A549 (cell line): ENCODE data around the gene TIMM50. TPM values are rescaled to one million over a fixed set of nuclear protein-coding genes. Genes with fewer than 3 reads are reported as not detected.

Experiments
- ATAC-seq, 2 experiments: fragments of 200-7000 bp in 1 of 2; fragments of >200 bp in 1 of 2; cut with Nextera tagmentation in 1 of 2; cut with Tn5 transposase in 1 of 2; 3 replicates each; pipeline versions ENCODE4 v1.8.0 to v1.9.1; 2018 to 2020; ENCODE audit warnings: mild to moderate bottlenecking in 1 of 2, moderate library complexity in 1 of 2
- CTCF ChIA-PET: fragments of 300-600 bp; sonication (Branson Sonifier 250); formaldehyde crosslinking; extraction: SDS; loops from one replicate; lab custom pipeline; 2021; ENCODE audit warnings: antibody characterized with exemption, inconsistent platforms; lab: Yijun Ruan, JAX
- POLR2A ChIA-PET: fragments of 350-600 bp; formaldehyde crosslinking; extraction: SDS; loops from one replicate; lab custom pipeline; 2021; ENCODE audit warnings: antibody characterized with exemption, inconsistent platforms; lab: Yijun Ruan, JAX
- DNase-seq, 2 experiments: peaks; one replicate each; pipeline versions ENCODE4 v3.0.0 to v3.0.0-alpha.2; 2011 to 2016; ENCODE audit warnings: low read depth in 1 of 2, low spot score in 1 of 2
- FAIRE-seq: peaks from 2 replicates; lab custom pipeline; 2011; peaks lifted over from hg19 to GRCh38; lab: Jason Lieb, UNC
- H3K27ac ChIP-seq, 2 experiments: fragments of >200 bp; sonication (Bioruptor Twin); formaldehyde crosslinking; 3 replicates each; pipeline ENCODE4 v1.5.1; 2016 to 2017
- H3K4me1 ChIP-seq: fragments of >200 bp; sonication (Bioruptor Twin); formaldehyde crosslinking; 3 replicates; pipeline ENCODE4 v1.6.1; 2016
- H3K4me2 ChIP-seq: fragments of >200 bp; sonication (Bioruptor Twin); formaldehyde crosslinking; 3 replicates; pipeline ENCODE4 v1.6.1; 2016
- H3K4me3 ChIP-seq: fragments of >200 bp; sonication (Bioruptor Twin); formaldehyde crosslinking; 3 replicates; pipeline ENCODE4 v1.5.1; 2016
- H3K9me3 ChIP-seq: fragments of >200 bp; sonication (Bioruptor Twin); formaldehyde crosslinking; 3 replicates; pipeline ENCODE4 v1.6.1; 2016
- BCL3 ChIP-seq: fragments of >200 bp; sonication (Bioruptor Twin); formaldehyde crosslinking; IDR thresholded peaks from 3 replicates; pipeline ENCODE4 v1.6.1; 2016
- CBX8 ChIP-seq: fragments of 200-600 bp; sonication (generic); IDR thresholded peaks from 2 replicates; pipeline ENCODE4 v1.6.1; 2016
- CEBPB ChIP-seq, 2 experiments: fragments of >200 bp in 1 of 2; sonication (Bioruptor Twin) in 1 of 2; formaldehyde crosslinking in 1 of 2; IDR thresholded peaks; 2 replicates each; pipeline ENCODE4 v1.6.1; 2012 to 2016
- CHD2 ChIP-seq: fragments of 150-350 bp; IDR thresholded peaks from 2 replicates; pipeline ENCODE4 v1.6.1; 2014; ENCODE audit warnings: low read length; ENCODE audit not compliant: partially characterized antibody
- E2F6 ChIP-seq: IDR thresholded peaks from 2 replicates; pipeline ENCODE4 v1.6.1; 2012; ENCODE audit warnings: low read depth, borderline replicate concordance
- EHF ChIP-seq: fragments of 250-450 bp; sonication (Bioruptor Pico); IDR thresholded peaks from 2 replicates; pipeline ENCODE4 v1.5.0; 2020; ENCODE audit warnings: mild to moderate bottlenecking
- EP300 ChIP-seq, 2 experiments: fragments of >200 bp; sonication (Bioruptor Twin); formaldehyde crosslinking; IDR thresholded peaks; 2 replicates in 1 of 2; 3 replicates in 1 of 2; pipeline ENCODE4 v1.6.1; 2016 to 2017
- ESRRA ChIP-seq: fragments of 150-350 bp; IDR thresholded peaks from 2 replicates; pipeline ENCODE4 v1.6.1; 2014; ENCODE audit warnings: mild to moderate bottlenecking, low read length, borderline replicate concordance
- FOSB ChIP-seq: fragments of 250-450 bp; sonication (Bioruptor Pico); IDR thresholded peaks from 2 replicates; pipeline ENCODE4 v1.5.0; 2020; ENCODE audit warnings: mild to moderate bottlenecking, moderate library complexity
- GATA3 ChIP-seq: IDR thresholded peaks from 2 replicates; pipeline ENCODE4 v1.6.1; 2012; ENCODE audit warnings: borderline replicate concordance
- HDAC2 ChIP-seq: fragments of 200-600 bp; sonication (generic); IDR thresholded peaks from 2 replicates; pipeline ENCODE4 v1.6.1; 2016
- HES2 ChIP-seq: fragments of >200 bp; sonication (Bioruptor Twin); formaldehyde crosslinking; IDR thresholded peaks from 2 replicates; pipeline ENCODE4 v1.6.1; 2016
- HMGXB4 ChIP-seq: fragments of 250-450 bp; sonication (Bioruptor Pico); IDR thresholded peaks from 2 replicates; pipeline ENCODE4 v1.5.0; 2021; ENCODE audit warnings: mild to moderate bottlenecking, moderate library complexity, borderline replicate concordance
- HOXB5 ChIP-seq: fragments of 250-450 bp; sonication (Bioruptor Pico); IDR thresholded peaks from 2 replicates; pipeline ENCODE4 v1.5.0; 2020; ENCODE audit warnings: mild to moderate bottlenecking, moderate library complexity
- JUN ChIP-seq, 2 experiments: fragments of >200 bp; sonication (Bioruptor Twin); formaldehyde crosslinking; IDR thresholded peaks; 2 replicates in 1 of 2; 3 replicates in 1 of 2; pipeline ENCODE4 v1.6.1; 2016 to 2017
- KDM5A ChIP-seq: fragments of 200-600 bp; sonication (generic); IDR thresholded peaks from 2 replicates; pipeline ENCODE4 v1.6.1; 2016; ENCODE audit warnings: antibody characterized with exemption, mild to moderate bottlenecking
- MAFK ChIP-seq: fragments of 450-650 bp; IDR thresholded peaks from 2 replicates; pipeline ENCODE4 v1.6.1; 2014; ENCODE audit not compliant: partially characterized antibody
- MAX ChIP-seq: IDR thresholded peaks from 2 replicates; pipeline ENCODE4 v1.6.1; 2012
- MAZ ChIP-seq: fragments of 150-350 bp; IDR thresholded peaks from 2 replicates; pipeline ENCODE4 v1.6.1; 2014; ENCODE audit warnings: antibody characterized with exemption, low read depth, low read length, borderline replicate concordance
- MYC ChIP-seq: IDR thresholded peaks from 2 replicates; pipeline ENCODE4 v1.6.1; 2012; ENCODE audit warnings: mild to moderate bottlenecking, inconsistent platforms, low read length, improper control_type of control experiment, borderline replicate concordance
- NR3C1 ChIP-seq: fragments of >200 bp; sonication (Bioruptor Twin); formaldehyde crosslinking; IDR thresholded peaks from 3 replicates; pipeline ENCODE4 v1.6.1; 2017
- PHF8 ChIP-seq: fragments of 200-600 bp; sonication (generic); IDR thresholded peaks from 2 replicates; pipeline ENCODE4 v1.6.1; 2016; ENCODE audit warnings: low read depth, mild to moderate bottlenecking, antibody characterized with exemption, moderate library complexity, borderline replicate concordance
- POLR2A ChIP-seq: IDR thresholded peaks from 2 replicates; pipeline ENCODE4 v1.6.1; 2012; ENCODE audit warnings: mild to moderate bottlenecking, low read length
- POLR2AphosphoS2 ChIP-seq: conservative IDR thresholded peaks from 2 replicates; pipeline ENCODE4 v1.6.1; 2012; ENCODE audit warnings: low read length, improper control_type of control experiment, inconsistent platforms
- RCOR1 ChIP-seq: fragments of 150-350 bp; IDR thresholded peaks from 2 replicates; pipeline ENCODE4 v1.6.1; 2014; ENCODE audit warnings: antibody characterized with exemption, low read length, low read depth
- REST ChIP-seq: fragments of 200-600 bp; sonication (generic); IDR thresholded peaks from 2 replicates; pipeline ENCODE4 v1.6.1; 2016; ENCODE audit warnings: antibody characterized with exemption, mild to moderate bottlenecking, moderate library complexity
- RFX5 ChIP-seq: fragments of 450-650 bp; IDR thresholded peaks from 2 replicates; pipeline ENCODE4 v1.7.1; 2014; ENCODE audit warnings: antibody characterized with exemption, mild to moderate bottlenecking, moderate library complexity
- SREBF2 ChIP-seq: fragments of 450-650 bp; IDR thresholded peaks from 2 replicates; pipeline ENCODE4 v1.6.1; 2014; ENCODE audit warnings: mild to moderate bottlenecking, moderate library complexity
- TP53 ChIP-seq: fragments of 250-450 bp; sonication (Bioruptor Pico); IDR thresholded peaks from 2 replicates; pipeline ENCODE4 v1.5.0; 2021; ENCODE audit warnings: mild to moderate bottlenecking, moderate library complexity
- USF2 ChIP-seq: fragments of 450-650 bp; IDR thresholded peaks from 2 replicates; pipeline ENCODE4 v1.6.1; 2014; ENCODE audit warnings: antibody characterized with exemption
- WGBS: methylation state at CpG from one replicate; pipeline ENCODE4 v1.1.6; 2017; ENCODE audit errors: missing lambda C conversion rate; 5-methylcytosine and 5-hydroxymethylcytosine counted together
- polyA minus RNA-seq: library from RNA; depleted of rRNA, polyadenylated mRNA; stranded (reverse); fragments of >200 nt; gene quantifications from 2 replicates; pipeline ENCODE4 v1.2.3, GENCODE V29; 2011; rRNA and poly(A)+ RNA removed
- polyA plus RNA-seq, 4 experiments: library from polyadenylated mRNA; depleted of rRNA in 3 of 4; stranded (reverse); fragments of >200 nt; fragmentation: RNase III in 1 of 4; extraction: RNeasy Plus Mini Kit Qiagen cat#74134 plus additional on column Dnase treatment in 1 of 4; gene quantifications; 2 replicates in 3 of 4; 3 replicates in 1 of 4; pipeline ENCODE4 v1.2.3, GENCODE V29; 2011 to 2017

TIMM50 gene
- polyA plus RNA-seq (2011; rRNA removed) (234 and 246 TPM in 2 replicates), polyA plus RNA-seq (2017; fragmentation: RNase III; extraction: RNeasy Plus Mini Kit Qiagen cat#74134 plus additional on column Dnase treatment) (196 to 206 TPM (median 204 TPM) in 3 replicates), polyA minus RNA-seq (284 and 290 TPM in 2 replicates)
- polyA plus RNA-seq (2012; cell fraction: cytosol; rRNA removed) = 370 and 374 TPM in 2 replicates
- 384 and 439 TPM in 2 replicates for polyA plus RNA-seq (2012; cell fraction: nucleus; rRNA removed)

- ATAC-seq (peak; percentile 91 to 96), FAIRE-seq (peak; percentile 96), DNase-seq (peak; percentile 97)
- Histone ChIP-seq H3K27ac (peak within 1 kb of the TSS; percentile 86 to 92), H3K4me2 (peak within 1 kb of the TSS; percentile 85), H3K4me1 (peaks cover 15% of the 10 kb centered on the region), H3K4me3 (peak within 1 kb of the TSS; percentile 70), H3K9me3 (no peaks in the 10 kb centered on the region)
- 5% methylated on average over 55 of the region's 62 CpGs for WGBS
- POLR2A ChIA-PET = interaction anchor here (0.5 to 1.2 kb wide), 28 partner anchors 10 to 904 kb away, joined by 3 to 30 read pairs (median 4); partner anchors contain the start of genes DLL3, DYRK1B, EID2B and MED29
- CTCF ChIA-PET = interaction anchor here (0.8 to 8.8 kb wide), 10 partner anchors 10 to 69 kb away, joined by 3 to 108 read pairs (median 6); partner anchors contain the start of genes DLL3, EID2B and PLEKHG2
- TF ChIP-seq HDAC2 (no peak), CEBPB (IDR thresholded peaks at IDR 0.05) (peak in 1 of 2 experiments; percentile 48; a peak in 1 of 4 replicates), HES2 (no peak), E2F6 (peak; percentile 86; the same call in 1 of the 2 replicates), CBX8 (no peak), PHF8 (peak; percentile 97), EHF (peak; percentile 73; the same call in 1 of the 2 replicates), RFX5 (peak; percentile 71), FOSB (0 out of 2 replicates have a peak, but pooled peaks have one; percentile 43), MAZ (peak; percentile 86; the same call in 1 of the 2 replicates), POLR2AphosphoS2 (no peak), MAX (peak; percentile 98), BCL3 (peak; percentile 92), HOXB5 (CRISPR knock-in tag) (peak; percentile 63; the same call in 1 of the 2 replicates), EP300 (IDR thresholded peaks at IDR 0.05) (no peak), ESRRA (peak; percentile 78), RCOR1 (no peak), POLR2A (peak; percentile 93), SREBF2 (peak; percentile 16; the same call in 1 of the 2 replicates), MAFK (no peak), TP53 (0 out of 2 replicates have a peak, but pooled peaks have one; percentile 32), USF2 (peak; percentile 47), HMGXB4 (CRISPR knock-in tag) (no peak; the same call in 1 of the 2 replicates), MYC (peak; percentile 94; the same call in 1 of the 2 replicates), GATA3 (peak; percentile 37; the same call in 1 of the 2 replicates), KDM5A (peak; percentile 94), NR3C1 (no peak), JUN (IDR thresholded peaks at IDR 0.05) (peak; percentile 74 to 98), CHD2 (peak; percentile 62), REST (peak; percentile 56)
Measured at GRCh38 chr19:39480337-39481228, at the start of gene TIMM50. Gene TIMM50 (plus strand): TSS chr19:39480838. CDS start chr19:39480854, 16 bp downstream.
